GM19351 (cell line): ENCODE measurements around the gene IDNK.
"Not testable (repeated sequence)": the region's sequence is repeated elsewhere in the genome, so short reads cannot be mapped to it uniquely, and the experiment has no call there.

Source experiments
- ATAC-seq: cut with Tn5 transposase; IDR thresholded peaks from one replicate; pipeline ENCODE4 v1.9.1; 2021; ENCODE audit warnings: mild to moderate bottlenecking, moderate library complexity; ENCODE audit not compliant: unreplicated experiment

Gene IDNK

GRCh38 chr9:83622939-83623678 lies at the start of gene IDNK:
Gene IDNK (plus strand): TSS chr9:83623143. CDS start chr9:83623172, 29 bp downstream.
- peak; percentile 73 for ATAC-seq

- ATAC-seq: no peak
Measured at GRCh38 chr9:83574482-83574881, 48.5 kb upstream of the IDNK start.

GRCh38 chr9:83582029-83582428 lies 40.9 kb upstream of the IDNK start:
- no peak for ATAC-seq

GRCh38 chr9:83583151-83584014 lies 39.6 kb upstream of the IDNK start:
- peak; percentile 88 for ATAC-seq

GRCh38 chr9:83584995-83585394 lies 37.9 kb upstream of the IDNK start:
- ATAC-seq: no peak

GRCh38 chr9:83588256-83588655 lies 34.7 kb upstream of the IDNK start:
- no peak for ATAC-seq

- ATAC-seq: peak; percentile 79
Measured at GRCh38 chr9:83596899-83597504, 25.9 kb upstream of the IDNK start.

GRCh38 chr9:83598487-83598886 lies 24.5 kb upstream of the IDNK start:
- no peak for ATAC-seq

- no peak for ATAC-seq
Measured at GRCh38 chr9:83599071-83599470, 23.9 kb upstream of the IDNK start.

- no peak for ATAC-seq
Measured at GRCh38 chr9:83601463-83601862, 21.5 kb upstream of the IDNK start.

GRCh38 chr9:83607620-83608019 lies 15.3 kb upstream of the IDNK start:
- ATAC-seq: not testable (repeated sequence)

GRCh38 chr9:83613298-83613697 lies 9.6 kb upstream of the IDNK start:
- not testable (repeated sequence) for ATAC-seq

- ATAC-seq: no peak
Measured at GRCh38 chr9:83617299-83617698, 5.6 kb upstream of the IDNK start.

- ATAC-seq: peak; percentile 16
Measured at GRCh38 chr9:83620841-83621636, 1.9 kb upstream of the IDNK start.

GRCh38 chr9:83622433-83622938 lies 457 bp upstream of the IDNK start:
- ATAC-seq: peak; percentile 48

- peak; percentile 26 for ATAC-seq
Measured at GRCh38 chr9:83623679-83624076, 735 bp downstream of the IDNK start.

GRCh38 chr9:83625178-83625577 lies 2.2 kb downstream of the IDNK start:
- no peak for ATAC-seq

- ATAC-seq: no peak
Measured at GRCh38 chr9:83628540-83628939, 5.6 kb downstream of the IDNK start.

- ATAC-seq: no peak
Measured at GRCh38 chr9:83629433-83630104, 6.6 kb downstream of the IDNK start.

- ATAC-seq: no peak
Measured at GRCh38 chr9:83630938-83631457, 8.1 kb downstream of the IDNK start.
